D341Med (cell line): Measurements from ENCODE around the gene TMEM11.
A peak's percentile ranks its signal among the peaks of the same experiment; 100 is the strongest.
"Not testable (repeated sequence)": the region's sequence is repeated elsewhere in the genome, so short reads cannot be mapped to it uniquely, and the experiment has no call there.

Source experiments
- DNase-seq: peaks from one replicate; pipeline ENCODE4 v3.0.0; 2012; ENCODE audit warnings: low spot score

The TMEM11 gene

GRCh38 chr17:21242026-21242697 lies 28.2 kb upstream of the TMEM11 start:
- DNase-seq = no peak

DNA sequence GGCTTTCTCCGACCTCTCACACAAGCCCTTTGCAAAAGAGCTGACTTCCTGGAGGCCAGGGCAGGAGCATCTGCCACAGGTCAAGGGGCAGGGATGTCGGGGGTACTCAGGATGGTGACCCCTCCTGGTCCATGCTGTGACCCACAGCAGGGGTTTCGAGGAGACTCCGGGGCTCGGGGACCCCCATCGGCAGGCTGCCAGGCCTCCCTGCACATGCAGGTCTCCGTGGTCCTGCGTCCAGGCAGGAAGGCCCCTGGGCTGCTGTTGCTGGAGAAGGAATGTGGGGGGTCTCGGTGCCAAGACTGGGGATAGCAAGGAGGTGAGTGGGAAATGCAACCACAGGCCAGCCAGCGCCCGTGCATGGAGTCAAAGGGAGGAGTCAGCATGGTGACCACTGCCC lies 27.6 kb upstream of the TMEM11 start:
- DNase-seq = no peak

GRCh38 chr17:21240369-21241055 lies 26.6 kb upstream of the TMEM11 start:
- no peak for DNase-seq

DNA sequence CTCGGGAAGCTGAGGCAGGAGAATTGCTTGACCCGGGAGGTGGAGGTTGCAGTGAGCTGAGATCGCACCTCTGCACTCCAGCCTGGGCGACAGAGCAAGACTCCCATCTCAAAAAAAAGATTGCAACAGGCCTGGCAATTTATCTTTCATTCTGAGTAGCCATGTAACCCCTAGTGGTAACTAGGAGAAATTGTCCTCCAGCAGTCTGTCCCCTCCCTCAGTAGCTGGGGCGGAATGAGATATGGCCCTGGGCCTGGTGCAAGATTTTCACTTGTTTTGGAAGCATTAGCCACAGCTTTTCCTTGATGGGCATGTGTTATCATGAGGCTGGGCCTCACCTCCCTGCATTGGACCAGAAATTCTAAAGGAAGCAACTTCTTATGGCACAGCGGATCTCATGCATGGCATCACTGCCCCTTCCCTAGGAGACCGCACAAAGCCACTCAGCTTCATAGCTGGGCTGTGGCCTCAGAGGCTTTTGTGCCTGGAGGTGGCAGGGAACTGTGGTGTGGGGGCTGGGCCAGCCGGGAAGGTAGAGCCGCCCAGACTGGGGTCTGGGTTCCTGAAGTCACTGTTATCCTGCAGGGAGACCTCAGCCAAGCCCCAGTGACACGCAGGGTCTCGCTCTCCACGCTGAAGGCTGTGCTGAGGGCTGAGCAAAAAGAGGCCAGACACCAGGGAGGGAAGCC lies 25.9 kb upstream of the TMEM11 start:
- DNase-seq = peak; percentile 70

DNA sequence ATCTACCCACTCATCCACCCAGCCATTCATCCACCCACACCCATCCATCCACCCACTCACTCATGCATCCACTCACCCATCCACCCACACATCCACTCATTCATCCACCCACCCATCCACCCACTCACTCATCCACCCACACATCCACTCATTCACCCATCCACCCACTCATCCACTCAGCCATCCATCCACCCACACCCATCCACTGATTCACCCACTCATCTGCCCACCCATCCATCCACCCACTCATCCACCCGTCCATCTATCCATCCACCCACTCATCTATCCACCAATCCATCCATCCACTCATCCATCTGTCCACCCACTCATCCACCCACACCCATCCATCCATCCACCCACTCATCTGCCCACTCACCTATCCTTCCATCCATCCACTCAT lies 22.0 kb upstream of the TMEM11 start:
- DNase-seq = no peak

DNA sequence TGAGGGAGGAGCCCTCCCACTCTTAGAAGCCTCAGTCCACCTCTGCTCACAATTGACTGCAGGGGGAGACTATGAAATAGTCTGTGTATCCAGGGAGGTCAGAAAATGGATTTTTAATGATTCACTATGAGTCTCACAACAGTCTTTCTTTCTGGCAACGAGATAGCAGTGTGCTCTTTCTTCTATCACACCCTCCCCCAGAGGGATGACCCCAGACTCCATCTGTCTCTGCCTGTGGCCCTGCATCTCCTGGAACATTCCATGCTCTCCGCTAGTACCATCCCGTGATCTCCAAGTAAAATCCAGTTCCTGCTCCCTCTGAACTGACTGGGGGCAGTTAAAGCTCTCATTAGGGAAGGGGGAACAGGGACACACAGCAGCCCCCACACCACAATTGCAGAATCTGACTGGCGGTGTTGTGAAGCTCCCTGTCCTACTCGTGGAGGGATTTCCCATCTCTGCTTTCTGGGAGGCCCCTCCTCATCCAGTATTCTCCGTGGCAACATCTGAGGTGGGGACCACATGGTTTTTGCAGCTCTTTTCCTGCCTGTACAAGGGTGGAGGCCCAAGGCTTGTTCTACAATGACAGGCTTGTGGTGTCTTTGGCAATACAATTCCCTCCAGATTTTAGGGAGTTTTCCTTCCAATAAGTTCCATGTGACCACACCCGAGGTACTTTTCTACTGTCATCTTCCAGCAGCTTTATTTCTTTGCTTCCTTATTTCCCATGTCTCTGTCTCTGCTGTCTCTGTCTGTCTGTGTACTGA lies 19.8 kb upstream of the TMEM11 start:
- no peak for DNase-seq

- no peak for DNase-seq
Measured at GRCh38 chr17:21232033-21232749, 18.2 kb upstream of the TMEM11 start.

DNA sequence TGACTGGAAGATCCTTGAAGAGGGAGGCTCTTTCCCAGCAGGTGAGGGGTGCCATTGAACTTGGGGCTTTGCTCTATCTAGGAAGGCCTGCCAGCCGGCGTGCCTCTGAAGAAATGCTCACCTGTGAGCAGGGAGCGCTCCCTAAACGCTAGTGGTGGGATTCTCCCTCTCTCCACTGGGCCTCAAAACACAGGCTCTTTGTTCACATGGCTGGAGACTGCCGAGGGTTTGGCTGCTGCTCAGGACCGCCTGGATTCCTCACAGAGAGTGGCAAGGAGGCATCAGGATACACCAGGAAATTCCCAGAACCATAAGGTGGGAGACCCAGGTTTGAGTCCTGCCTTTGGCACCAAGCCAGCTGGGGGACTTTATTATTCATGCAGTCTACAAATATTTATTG lies 17.6 kb upstream of the TMEM11 start:
- DNase-seq = no peak

DNA sequence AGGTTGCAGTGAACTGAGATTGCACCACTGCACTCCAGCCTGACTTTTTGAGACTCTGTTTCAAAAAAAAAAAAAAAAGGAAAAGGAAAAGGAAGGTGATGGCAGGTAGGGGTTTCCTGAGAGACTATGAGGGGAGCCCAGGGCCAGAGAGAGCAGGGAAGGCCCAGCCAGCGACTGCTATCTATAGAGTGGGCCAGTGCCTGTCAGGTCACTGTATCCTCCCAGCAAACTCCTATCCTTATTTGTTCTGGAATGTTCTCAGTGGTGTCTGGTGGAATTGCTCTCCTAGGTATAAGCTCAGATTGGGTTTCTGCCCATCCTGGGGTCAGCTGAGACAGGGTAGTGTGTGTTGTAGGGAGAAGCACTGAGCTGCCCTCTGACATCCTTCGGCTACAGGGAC lies 14.9 kb upstream of the TMEM11 start:
- DNase-seq = no peak

DNA sequence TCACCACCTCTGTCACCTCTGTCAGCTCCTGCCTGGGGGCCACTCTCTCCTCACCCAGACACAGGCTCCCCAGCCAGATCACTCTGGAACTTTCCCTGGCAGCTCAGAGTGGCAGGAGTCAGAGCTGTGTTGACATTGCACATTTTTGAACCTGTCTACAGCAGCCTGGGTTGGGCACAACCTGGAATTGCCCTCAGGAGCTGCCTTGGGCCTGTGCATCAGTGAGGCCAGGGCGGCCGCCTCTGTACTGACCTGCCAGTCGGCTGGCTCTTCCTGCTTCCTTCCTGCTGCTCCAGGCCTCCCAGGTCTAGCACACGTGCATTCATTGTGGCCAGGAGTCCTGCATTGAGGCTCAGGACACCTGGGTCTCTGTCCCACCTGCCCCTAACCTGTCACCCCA lies 14.2 kb upstream of the TMEM11 start:
- DNase-seq = no peak

DNA sequence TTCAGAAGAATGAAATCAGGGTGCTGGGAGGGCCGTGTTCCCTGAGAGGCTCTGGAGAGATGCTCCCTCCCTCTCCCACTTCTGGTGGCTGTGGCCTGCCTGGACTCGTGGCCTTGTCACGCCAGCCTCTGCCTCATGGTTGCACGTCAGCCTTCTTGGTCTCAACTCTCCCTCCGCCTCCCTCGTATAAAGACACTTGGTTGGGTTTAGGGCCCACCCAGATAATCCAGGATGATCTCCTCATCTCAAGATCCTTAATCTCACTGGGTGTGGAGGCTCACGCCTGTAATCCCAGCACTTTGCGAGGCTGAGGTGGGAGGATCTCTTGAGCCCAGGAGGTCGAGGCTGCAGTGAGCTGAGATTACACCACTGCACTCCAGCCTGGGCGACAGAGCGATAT lies 13.3 kb upstream of the TMEM11 start:
- not testable (repeated sequence) for DNase-seq

DNA sequence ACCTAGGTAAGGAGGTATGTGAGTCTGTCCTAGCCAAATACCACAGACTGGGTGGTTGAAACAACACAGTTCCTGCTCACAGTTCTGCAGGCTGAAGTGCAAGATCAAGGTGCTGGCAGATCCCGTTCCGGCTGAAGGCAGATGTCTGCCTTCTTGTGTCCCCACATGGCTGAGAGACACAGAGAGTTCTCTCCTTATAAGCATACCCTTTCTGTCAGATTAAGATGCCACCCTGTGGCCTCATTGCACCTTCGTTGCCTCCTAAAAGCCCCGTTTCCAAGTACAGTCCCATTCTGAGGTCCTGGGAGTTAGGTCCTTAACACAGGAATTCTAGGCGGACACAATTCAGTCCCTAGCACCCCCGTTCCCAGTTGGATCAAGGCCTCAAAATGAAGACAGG lies 9.1 kb upstream of the TMEM11 start:
- DNase-seq = no peak

- no peak for DNase-seq
Measured at GRCh38 chr17:21218831-21219380, 4.9 kb upstream of the TMEM11 start.

DNA sequence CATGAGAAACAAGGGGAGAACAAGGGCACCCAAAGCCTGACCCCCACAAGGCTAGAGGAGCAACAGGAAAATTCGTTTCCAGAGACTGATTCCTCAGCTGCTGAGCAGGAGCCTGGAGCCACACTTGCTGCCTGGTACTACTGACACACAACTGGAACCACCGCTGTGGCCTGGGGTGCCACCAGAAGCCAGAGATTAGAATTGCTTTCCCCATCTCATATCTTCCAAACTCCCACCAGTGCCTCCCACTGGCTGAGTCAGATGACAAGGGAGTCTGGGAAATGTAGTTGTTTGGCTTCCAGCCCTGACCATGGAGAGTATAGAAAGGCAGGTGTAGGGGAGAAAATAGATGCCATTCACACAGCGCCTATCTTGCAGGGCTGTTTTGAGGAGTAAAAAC lies 4.1 kb upstream of the TMEM11 start:
- no peak for DNase-seq

DNA sequence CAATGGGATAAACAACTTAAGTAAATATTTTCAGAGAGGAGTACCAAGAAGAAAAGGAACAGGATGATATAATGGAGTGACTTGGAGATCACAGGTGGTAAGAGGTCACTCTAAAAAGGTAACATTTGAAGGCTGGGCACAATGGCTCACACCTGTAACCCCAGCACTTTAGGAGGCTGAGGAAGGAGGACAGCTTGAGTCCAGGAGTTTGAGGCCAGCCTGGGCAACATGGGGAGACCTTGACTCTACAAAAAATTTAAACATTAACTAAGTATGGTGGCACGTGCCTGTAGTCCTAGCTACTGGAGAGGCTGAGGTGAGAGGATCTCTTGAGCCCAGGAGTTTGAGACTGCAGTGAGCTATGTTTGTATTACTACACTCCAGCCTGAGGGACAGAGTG lies 3.4 kb upstream of the TMEM11 start:
- no peak for DNase-seq

DNA sequence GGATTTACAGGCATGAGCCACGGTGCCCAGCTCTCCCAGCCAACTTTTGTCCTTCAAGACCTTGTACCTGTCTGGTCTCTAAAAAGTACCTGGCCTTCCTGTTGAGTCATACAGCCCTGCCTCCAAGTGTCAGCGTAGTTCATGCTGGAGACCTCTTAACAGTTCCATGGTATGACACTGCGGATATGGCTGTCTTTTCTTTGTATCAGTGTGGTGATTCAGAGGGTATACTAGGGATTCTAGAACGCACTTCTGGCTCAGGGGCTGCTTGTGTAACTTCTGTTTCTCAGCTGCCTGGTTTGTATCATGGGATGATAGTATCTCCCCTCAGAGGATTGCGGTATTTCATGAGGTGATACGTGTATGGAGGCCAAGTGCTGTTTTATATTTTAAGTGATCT lies 2.0 kb upstream of the TMEM11 start:
- DNase-seq = no peak

DNA sequence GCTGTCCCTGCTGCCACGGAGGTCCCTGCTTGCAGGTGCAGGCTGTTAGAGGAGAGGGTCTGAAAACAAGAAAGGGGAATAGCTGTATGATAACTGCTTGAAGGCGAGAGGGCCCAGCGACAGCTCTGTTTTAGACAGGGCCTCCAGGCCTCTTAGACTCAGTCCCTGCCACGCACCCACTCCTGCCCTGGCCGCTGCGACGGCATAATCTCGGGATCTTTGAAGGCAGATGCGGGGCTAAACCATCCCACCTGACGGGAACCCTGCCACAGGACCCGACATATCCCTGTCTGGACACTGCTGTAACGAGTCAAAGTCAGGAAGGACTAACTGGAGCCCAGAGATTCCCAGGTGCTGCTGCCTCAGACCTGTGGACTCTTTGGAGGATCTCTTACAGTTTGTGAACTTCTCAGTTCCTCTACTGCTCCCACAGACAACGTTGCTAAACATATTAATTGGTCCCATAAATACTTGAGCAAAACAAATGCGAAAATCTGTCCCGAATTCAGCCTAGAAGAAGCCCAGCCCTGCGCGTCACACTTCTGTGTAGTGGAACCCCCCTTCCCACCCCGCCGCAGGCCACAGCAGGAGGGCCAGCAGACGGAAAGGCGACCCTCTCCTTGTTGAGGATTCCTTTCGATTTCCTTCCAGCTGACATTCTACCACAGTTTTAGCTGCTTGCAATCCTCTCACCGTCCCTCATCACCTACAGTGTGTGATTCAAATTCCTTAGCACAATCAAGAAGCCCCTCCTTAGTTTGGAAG lies 998 bp upstream of the TMEM11 start:
- peak; percentile 62 for DNase-seq

DNA sequence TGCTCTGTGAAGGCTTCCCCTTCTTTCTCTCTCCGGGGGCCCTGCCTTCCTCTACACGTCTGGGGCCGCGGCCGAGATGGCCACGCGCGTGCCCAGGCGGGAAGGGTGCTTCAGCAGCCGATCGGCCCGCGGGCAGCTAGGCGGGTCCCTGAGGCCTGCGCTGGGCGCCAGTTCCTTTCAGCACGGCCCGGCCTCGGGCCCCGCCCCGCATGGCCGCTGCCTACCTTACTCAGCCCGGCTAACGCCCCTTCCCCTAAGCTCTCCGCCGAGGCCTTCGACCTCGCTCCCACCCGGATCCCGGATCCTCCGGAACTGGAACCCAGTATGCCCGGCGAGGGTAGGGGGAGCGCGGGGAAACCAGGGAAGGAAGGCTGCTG lies 335 bp downstream of the TMEM11 start:
- DNase-seq = no peak

- no peak for DNase-seq
Measured at GRCh38 chr17:21212826-21213637, 929 bp downstream of the TMEM11 start.

- DNase-seq = no peak
Measured at GRCh38 chr17:21211825-21212479, 2.0 kb downstream of the TMEM11 start.
